MM.1S (cell line): ENCODE data around the gene CCL27.

Experiments used
- CTCF ChIP-seq: fragments of 300-600 bp; sonication (generic); IDR thresholded peaks from 2 replicates; pipeline ENCODE4 v1.5.1; 2016; ENCODE audit warnings: antibody characterized with exemption, low read length, mixed read lengths
- EZH2 ChIP-seq: fragments of 300-600 bp; sonication (generic); optimal IDR thresholded peaks from 2 replicates; pipeline ENCODE3; 2017; ENCODE audit warnings: low read depth, mild to moderate bottlenecking, antibody characterized with exemption, low read length, mixed read lengths
- EZH2phosphoT487 ChIP-seq: fragments of 300-600 bp; sonication (generic); IDR thresholded peaks from 2 replicates; pipeline ENCODE4 v1.6.1; 2018; ENCODE audit warnings: antibody characterized with exemption, low read length

- no peak for TF ChIP-seq CTCF
- TF ChIP-seq EZH2phosphoT487, result no peak
- no peak for TF ChIP-seq EZH2
Measured at GRCh38 chr9:34663303-34663605, 797 bp upstream of the CCL27 start.
